HEK293 (cell line): ENCODE results near the gene ERF.

Source experiments
- GFI1B ChIP-seq: fragments of 450-650 bp; formaldehyde crosslinking; IDR thresholded peaks from 2 replicates; pipeline ENCODE4 v1.5.1; 2016; ENCODE audit warnings: missing biosample characterization, missing genetic modification characterization
- GLIS2 ChIP-seq: fragments of 450-650 bp; formaldehyde crosslinking; IDR thresholded peaks from 2 replicates; pipeline ENCODE4 v1.5.1; 2016; ENCODE audit warnings: missing biosample characterization, missing genetic modification characterization
- HOXA7 ChIP-seq: sonication (generic); formaldehyde crosslinking; IDR thresholded peaks from 2 replicates; pipeline ENCODE4 v1.8.1; 2022; ENCODE audit warnings: missing genetic modification reagents, borderline replicate concordance
- HOXD13 ChIP-seq: sonication (generic); formaldehyde crosslinking; IDR thresholded peaks from 2 replicates; pipeline ENCODE4 v1.8.0; 2022; ENCODE audit warnings: missing genetic modification reagents, borderline replicate concordance
- IKZF3 ChIP-seq: fragments of 450-650 bp; IDR thresholded peaks from 2 replicates; pipeline ENCODE4 v1.5.0; 2018; ENCODE audit warnings: missing biosample characterization, mild to moderate bottlenecking, missing genetic modification characterization, moderate library complexity
- KLF16 ChIP-seq: fragments of 450-650 bp; formaldehyde crosslinking; IDR thresholded peaks from 2 replicates; pipeline ENCODE4 v1.5.1; 2017; ENCODE audit warnings: missing biosample characterization, missing genetic modification characterization
- PRDM10 ChIP-seq: fragments of 450-650 bp; formaldehyde crosslinking; IDR thresholded peaks from 2 replicates; pipeline ENCODE4 v1.5.1; 2016; ENCODE audit warnings: missing biosample characterization, missing genetic modification characterization
- SALL2 ChIP-seq: fragments of 450-650 bp; formaldehyde crosslinking; IDR thresholded peaks from 2 replicates; pipeline ENCODE4 v1.5.0; 2017; ENCODE audit warnings: missing biosample characterization, mild to moderate bottlenecking, missing genetic modification characterization, borderline replicate concordance
- SCRT2 ChIP-seq: fragments of 450-650 bp; formaldehyde crosslinking; IDR thresholded peaks from 2 replicates; pipeline ENCODE4 v1.5.1; 2016; ENCODE audit warnings: missing biosample characterization, missing genetic modification characterization
- SETDB1 ChIP-seq: IDR thresholded peaks from one replicate; pipeline ENCODE4 v1.6.1; 2017; ENCODE audit warnings: mild to moderate bottlenecking, low read length, moderate library complexity, mixed read lengths; ENCODE audit not compliant: insufficient read length
- YY1 ChIP-seq: fragments of 450-650 bp; formaldehyde crosslinking; IDR thresholded peaks from 2 replicates; pipeline ENCODE4 v1.5.1; 2018; ENCODE audit warnings: missing biosample characterization, missing genetic modification characterization
- ZBTB44 ChIP-seq: fragments of 450-650 bp; IDR thresholded peaks from 2 replicates; pipeline ENCODE4 v1.5.1; 2018; ENCODE audit warnings: missing biosample characterization, mild to moderate bottlenecking, missing genetic modification characterization
- ZNF140 ChIP-seq: fragments of 450-650 bp; formaldehyde crosslinking; IDR thresholded peaks from 2 replicates; pipeline ENCODE4 v1.5.1; 2016; ENCODE audit warnings: missing biosample characterization, missing genetic modification characterization
- ZNF148 ChIP-seq: fragments of 450-650 bp; formaldehyde crosslinking; IDR thresholded peaks from 2 replicates; pipeline ENCODE4 v1.5.0; 2017; ENCODE audit warnings: missing biosample characterization, missing genetic modification characterization, borderline replicate concordance
- ZNF174 ChIP-seq: fragments of 450-650 bp; formaldehyde crosslinking; IDR thresholded peaks from 2 replicates; pipeline ENCODE4 v1.5.0; 2017; ENCODE audit warnings: missing biosample characterization, mild to moderate bottlenecking, missing genetic modification characterization
- ZNF18 ChIP-seq: fragments of 450-650 bp; formaldehyde crosslinking; IDR thresholded peaks from 2 replicates; pipeline ENCODE4 v1.5.1; 2016; ENCODE audit warnings: missing biosample characterization, missing genetic modification characterization
- ZNF211 ChIP-seq: fragments of 450-650 bp; formaldehyde crosslinking; IDR thresholded peaks from 2 replicates; pipeline ENCODE4 v1.5.1; 2016; ENCODE audit warnings: low read depth, missing biosample characterization, missing genetic modification characterization
- ZNF223 ChIP-seq: fragments of 450-650 bp; formaldehyde crosslinking; IDR thresholded peaks from 2 replicates; pipeline ENCODE4 v1.5.1; 2016; ENCODE audit warnings: missing biosample characterization, missing genetic modification characterization
- ZNF426 ChIP-seq: fragments of 450-650 bp; formaldehyde crosslinking; IDR thresholded peaks from 2 replicates; pipeline ENCODE4 v1.5.1; 2017; ENCODE audit warnings: missing biosample characterization, missing genetic modification characterization, mild to moderate bottlenecking, inconsistent platforms, moderate library complexity
- ZNF529 ChIP-seq: fragments of 450-650 bp; formaldehyde crosslinking; IDR thresholded peaks from 2 replicates; pipeline ENCODE4 v1.5.1; 2017; ENCODE audit warnings: missing genetic modification characterization, missing biosample characterization; ENCODE audit not compliant: insufficient replicate concordance
- ZNF561 ChIP-seq: fragments of 450-650 bp; IDR thresholded peaks from 2 replicates; pipeline ENCODE4 v1.5.1; 2018; ENCODE audit warnings: missing biosample characterization, missing genetic modification characterization, borderline replicate concordance
- ZNF610 ChIP-seq: fragments of 450-650 bp; formaldehyde crosslinking; IDR thresholded peaks from 2 replicates; pipeline ENCODE4 v1.5.1; 2016; ENCODE audit warnings: missing biosample characterization, missing genetic modification characterization, borderline replicate concordance
- ZNF626 ChIP-seq: fragments of 450-650 bp; sonication (Bioruptor Pico); formaldehyde crosslinking; IDR thresholded peaks from 2 replicates; pipeline ENCODE4 v1.5.1; 2018; ENCODE audit warnings: missing biosample characterization, missing genetic modification characterization, inconsistent platforms
- ZNF629 ChIP-seq: fragments of 450-650 bp; formaldehyde crosslinking; IDR thresholded peaks from 2 replicates; pipeline ENCODE4 v1.5.1; 2017; ENCODE audit warnings: missing biosample characterization, missing genetic modification characterization
- ZNF645 ChIP-seq: fragments of 450-650 bp; formaldehyde crosslinking; IDR thresholded peaks from 2 replicates; pipeline ENCODE4; 2016; ENCODE audit warnings: missing biosample characterization, missing genetic modification characterization
- ZNF747 ChIP-seq: fragments of 450-650 bp; formaldehyde crosslinking; IDR thresholded peaks from 2 replicates; pipeline ENCODE4 v1.5.1; 2016; ENCODE audit warnings: missing biosample characterization, missing genetic modification characterization
- ZNF776 ChIP-seq: fragments of 450-650 bp; formaldehyde crosslinking; IDR thresholded peaks from 2 replicates; pipeline ENCODE4 v1.5.0; 2017; ENCODE audit warnings: missing biosample characterization, missing genetic modification characterization, borderline replicate concordance
- ZNF830 ChIP-seq: fragments of 450-650 bp; IDR thresholded peaks from 2 replicates; pipeline ENCODE4 v1.5.0; 2018; ENCODE audit warnings: missing biosample characterization, missing genetic modification characterization, low read depth, mild to moderate bottlenecking, moderate library complexity
- ZSCAN30 ChIP-seq: fragments of 450-650 bp; IDR thresholded peaks from 2 replicates; pipeline ENCODE4 v1.5.1; 2018; ENCODE audit warnings: missing biosample characterization, mild to moderate bottlenecking, missing genetic modification characterization, moderate library complexity

The ERF gene

GRCh38 chr19:42295831-42296525 is 41.0 kb upstream of the ERF start (continued):
- TF ChIP-seq ZNF18 (tag by site-specific recombination) = no peak
- no peak for TF ChIP-seq GFI1B (tag by site-specific recombination)
- TF ChIP-seq ZNF426 = no peak
- TF ChIP-seq ZNF529 = no peak
- TF ChIP-seq YY1 = no peak
- TF ChIP-seq KLF16 (tag by site-specific recombination) = peak; percentile 55; the same call in 1 of the 2 replicates
- TF ChIP-seq ZNF645 (tag by site-specific recombination) = no peak
- TF ChIP-seq ZNF223 = no peak
- no peak for TF ChIP-seq SCRT2
- no peak for TF ChIP-seq ZNF626 (tag by site-specific recombination)
- no peak for TF ChIP-seq ZNF148 (tag by site-specific recombination)
- no peak for TF ChIP-seq ZNF776 (tag by site-specific recombination)
- TF ChIP-seq ZNF561 (tag by site-specific recombination) = peak; percentile 77; the same call in 1 of the 2 replicates
- TF ChIP-seq ZNF140 (tag by site-specific recombination) = no peak
- 0 out of 2 replicates have a peak, but pooled peaks have one; percentile 22 for TF ChIP-seq ZSCAN30 (tag by site-specific recombination)
- TF ChIP-seq ZNF174 (tag by site-specific recombination) = no peak
- 0 out of 2 replicates have a peak, but pooled peaks have one; percentile 6 for TF ChIP-seq IKZF3 (tag by site-specific recombination)
- TF ChIP-seq GLIS2 = peak; percentile 62; the same call in 1 of the 2 replicates
- TF ChIP-seq ZNF629 (tag by site-specific recombination) = no peak
- no peak for TF ChIP-seq ZNF211 (tag by site-specific recombination)
- no peak for TF ChIP-seq SETDB1
- no peak for TF ChIP-seq ZNF747 (tag by site-specific recombination)
- TF ChIP-seq ZNF610 (tag by site-specific recombination) = no peak
- no peak for TF ChIP-seq HOXD13 (CRISPR knock-in tag)
- TF ChIP-seq ZBTB44 (tag by site-specific recombination) = no peak
- no peak for TF ChIP-seq SALL2 (tag by site-specific recombination)
- no peak for TF ChIP-seq PRDM10 (tag by site-specific recombination)
- TF ChIP-seq ZNF830 = no peak
- TF ChIP-seq HOXA7 (CRISPR knock-in tag) = no peak
